DND-41 (cell line): ENCODE results near the gene THY1.
"Not testable (repeated sequence)": the region's sequence is repeated elsewhere in the genome, so short reads cannot be mapped to it uniquely, and the experiment has no call there.

Source experiments
- CTCF ChIP-seq: IDR thresholded peaks from 2 replicates; pipeline ENCODE4 v1.5.1; 2012; ENCODE audit warnings: borderline replicate concordance, low read length, moderate library complexity, mild to moderate bottlenecking; ENCODE audit not compliant: poor library complexity, severe bottlenecking; ENCODE audit errors: extremely low read depth
- EZH2 ChIP-seq: IDR thresholded peaks from 3 replicates; pipeline ENCODE4 v1.6.1; 2012; ENCODE audit warnings: borderline replicate concordance, low read depth, mild to moderate bottlenecking, moderate library complexity, low read length, inconsistent platforms; ENCODE audit not compliant: severe bottlenecking

- not testable (repeated sequence) for TF ChIP-seq CTCF, EZH2
Observed at GRCh38 chr11:119382513-119382912, 40.5 kb downstream of the THY1 start.
